Stimulated activated CD4-positive, alpha-beta T cell treated with anti-CD3 and anti-CD28 coated beads, Interleukin-1b, Interleukin-23, amount 100 ng/mL, for 24 hours (primary cell): ENCODE results near the gene PI4KB.

Source experiments
- DNase-seq, 4 experiments: peaks; one replicate each; pipeline ENCODE4 v3.0.0-alpha.2; 2020; ENCODE audit warnings: low read depth in 4 of 4, low spot score in 1 of 4

The PI4KB gene

GRCh38 chr1:151346082-151346768, 19.0 kb upstream of the PI4KB start:
- no peak for DNase-seq

GRCh38 chr1:151344291-151344690, 17.1 kb upstream of the PI4KB start:
- no peak for DNase-seq

GRCh38 chr1:151343587-151343986, 16.4 kb upstream of the PI4KB start:
- DNase-seq = no peak

DNA sequence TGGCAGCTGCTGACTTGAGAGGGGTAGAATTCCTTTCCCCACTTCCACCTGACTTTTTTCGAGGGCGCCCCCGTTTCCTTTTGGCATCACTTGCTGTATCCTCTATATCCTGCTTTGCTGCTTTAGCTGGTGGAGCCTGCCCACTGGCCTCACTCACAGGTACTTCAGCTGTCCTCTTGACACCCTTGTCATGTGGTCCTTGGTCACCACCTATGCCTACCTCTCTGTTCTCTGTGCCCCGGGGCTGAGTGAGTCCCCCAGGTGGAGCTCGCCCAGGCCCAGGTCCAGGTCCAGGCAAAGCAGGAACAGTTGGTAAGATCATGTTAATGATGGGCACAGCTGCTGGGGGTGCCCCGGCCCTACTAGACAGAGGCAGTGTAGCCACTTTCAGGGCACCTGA, 15.4 kb upstream of the PI4KB start:
- DNase-seq = no peak

DNA sequence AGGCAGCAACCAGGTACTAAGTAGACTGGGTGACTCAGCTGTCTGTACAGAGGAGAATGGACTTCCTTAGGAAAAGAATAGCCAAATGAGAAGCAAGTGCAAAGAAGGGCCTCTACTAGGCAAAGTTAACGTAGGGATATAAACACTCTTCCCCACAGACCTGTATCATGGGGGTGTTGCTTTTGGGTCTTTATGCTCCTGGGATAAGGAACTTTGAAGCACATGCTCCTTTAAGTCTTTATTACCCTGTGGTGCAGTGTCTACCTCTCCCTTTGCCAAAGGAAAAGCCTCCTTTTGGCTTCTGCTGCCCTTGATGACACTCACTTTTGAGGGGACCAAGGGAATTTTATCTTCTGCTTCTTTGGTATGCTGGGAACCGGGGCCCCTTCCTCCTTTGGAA, 14.8 kb upstream of the PI4KB start:
- no peak for DNase-seq

DNA sequence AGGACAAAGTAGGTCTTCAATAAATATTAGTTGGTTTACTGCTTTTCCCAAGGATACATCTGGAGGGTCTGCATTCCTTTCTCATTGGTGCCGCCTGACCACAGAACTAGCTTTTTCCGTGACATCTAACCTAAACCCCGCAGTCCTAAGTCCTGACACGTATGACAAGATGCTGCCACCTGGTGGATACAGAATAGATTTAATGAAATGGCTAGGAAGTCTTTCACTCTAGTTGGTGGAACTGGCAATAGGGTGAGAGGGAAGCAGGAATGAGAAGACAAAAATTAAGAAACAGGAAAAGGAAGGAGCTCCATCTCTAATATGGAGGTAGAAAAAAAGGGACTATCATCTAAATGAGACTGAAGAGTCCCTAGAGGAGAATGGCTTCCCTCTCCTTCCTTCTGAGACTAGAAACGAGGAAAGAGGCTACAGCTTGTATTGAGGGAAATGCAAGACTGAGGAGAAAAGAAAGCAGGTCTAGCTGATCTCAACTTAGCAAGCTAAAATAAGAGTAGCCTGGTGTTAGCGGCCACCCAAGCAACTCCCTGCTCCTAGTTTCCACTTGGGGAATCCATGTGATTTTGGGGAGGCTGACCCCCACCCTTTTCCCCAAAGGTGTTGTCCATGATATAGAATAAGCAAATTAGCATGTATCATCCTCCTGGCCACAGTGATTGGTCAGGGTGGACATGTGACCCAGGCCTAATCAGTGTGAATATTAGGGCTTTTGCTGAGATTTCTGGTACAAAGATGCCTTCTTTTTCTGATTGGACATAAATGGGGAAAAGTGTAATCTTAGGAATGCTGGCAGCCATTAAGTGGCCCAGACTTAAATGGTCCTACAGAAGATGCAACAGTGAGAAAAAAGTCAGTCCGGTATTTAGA, 13.9 kb upstream of the PI4KB start:
- peak in 1 of 4 experiments; percentile 17 for DNase-seq

DNA sequence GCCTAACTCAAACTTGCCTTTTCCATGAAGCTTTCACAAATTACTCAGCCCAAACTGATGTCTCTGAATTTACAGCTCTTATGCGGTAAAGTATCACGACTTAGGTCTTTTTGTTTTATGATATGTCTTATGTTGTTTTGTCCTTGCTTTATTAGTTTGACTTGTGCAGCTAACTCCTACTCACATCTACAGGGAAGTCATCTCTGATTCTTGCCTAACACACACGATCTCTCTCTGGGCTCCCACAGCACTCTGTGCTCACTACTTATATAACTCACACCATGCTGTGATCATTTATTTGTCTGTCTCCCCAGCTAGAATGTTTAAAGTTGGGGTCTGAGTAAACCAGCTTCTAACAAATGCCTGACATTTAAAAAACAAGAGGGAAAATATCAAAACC, 9.3 kb upstream of the PI4KB start:
- DNase-seq = no peak

- no peak for DNase-seq
Observed at GRCh38 chr1:151334822-151335221, 7.6 kb upstream of the PI4KB start.

DNA sequence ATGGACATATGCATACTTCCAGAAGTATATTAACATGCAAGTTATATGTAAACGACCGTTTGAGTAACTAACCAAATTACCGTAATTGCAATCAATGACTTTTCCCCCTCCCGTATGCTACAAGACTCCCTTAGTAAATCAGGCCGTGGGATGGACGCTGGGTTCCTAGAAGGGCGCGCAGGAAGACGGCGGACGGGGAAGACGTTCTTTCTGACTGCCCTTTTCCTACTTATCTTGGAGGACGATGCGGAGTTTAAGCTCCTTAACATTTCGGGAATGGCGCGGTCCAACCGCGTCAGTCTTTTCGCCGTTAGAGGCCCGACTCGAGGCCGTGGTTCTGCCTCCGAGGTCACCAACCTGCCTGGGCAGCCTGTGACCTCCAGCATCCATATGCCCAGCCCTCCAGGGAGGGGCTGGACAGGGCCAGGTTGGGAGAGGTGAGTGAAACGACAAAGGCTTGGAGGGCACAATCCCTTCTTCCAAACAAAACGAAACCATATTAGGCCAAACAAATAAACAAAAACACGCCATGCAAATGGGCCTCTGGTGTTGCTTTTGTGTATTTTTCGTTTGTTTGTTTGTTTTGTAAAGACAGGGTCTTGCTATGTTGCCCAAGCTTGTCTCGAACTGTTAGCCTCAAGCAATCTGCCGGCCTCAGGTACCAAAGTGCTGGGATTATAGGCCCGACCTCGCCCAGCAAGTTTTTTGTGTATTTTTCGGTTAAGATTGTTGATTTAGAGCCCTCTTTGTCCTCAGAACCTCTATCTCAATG, 873 bp upstream of the PI4KB start:
- no peak for DNase-seq

DNA sequence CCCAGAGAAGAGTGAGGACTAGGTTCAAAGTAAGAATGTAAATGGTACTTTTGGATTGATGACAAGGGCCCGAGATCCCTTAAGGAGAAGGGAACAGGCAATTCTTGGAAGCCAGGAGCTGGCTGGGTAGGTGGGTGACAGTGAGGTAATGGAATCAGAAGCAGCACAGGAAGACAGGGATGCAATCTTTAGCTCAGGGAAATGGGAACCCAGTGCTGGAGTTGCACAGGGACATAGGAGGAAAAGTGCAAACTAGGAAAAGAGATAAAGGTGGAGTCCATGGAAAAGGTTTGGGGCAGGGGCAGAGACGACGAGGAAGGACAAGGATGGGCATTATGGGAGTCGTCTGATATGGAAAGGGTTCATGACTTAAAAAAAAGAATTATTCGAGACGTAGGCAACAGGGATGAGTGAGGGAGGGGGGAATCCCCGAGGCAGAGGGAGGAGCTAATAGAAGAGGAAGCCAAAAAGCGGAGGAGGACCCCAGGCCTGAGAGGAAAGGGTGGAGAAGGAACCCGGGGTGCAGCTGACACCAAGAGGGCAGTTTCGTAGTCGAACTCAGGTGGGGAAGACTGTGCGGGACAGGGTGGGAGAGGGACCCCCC, 495 bp downstream of the PI4KB start:
- peak in 2 of 4 experiments; percentile 32 to 47 for DNase-seq

GRCh38 chr1:151325646-151326429, 1.4 kb downstream of the PI4KB start:
- no peak for DNase-seq

- DNase-seq = no peak
Observed at GRCh38 chr1:151325231-151325630, 2.0 kb downstream of the PI4KB start.

- no peak for DNase-seq
Observed at GRCh38 chr1:151324390-151324930, 2.8 kb downstream of the PI4KB start.

GRCh38 chr1:151318975-151319374, 8.2 kb downstream of the PI4KB start:
- no peak for DNase-seq

GRCh38 chr1:151315565-151316235, 11.5 kb downstream of the PI4KB start:
- DNase-seq = no peak

- DNase-seq = no peak
Observed at GRCh38 chr1:151314137-151314875, 12.9 kb downstream of the PI4KB start.

DNA sequence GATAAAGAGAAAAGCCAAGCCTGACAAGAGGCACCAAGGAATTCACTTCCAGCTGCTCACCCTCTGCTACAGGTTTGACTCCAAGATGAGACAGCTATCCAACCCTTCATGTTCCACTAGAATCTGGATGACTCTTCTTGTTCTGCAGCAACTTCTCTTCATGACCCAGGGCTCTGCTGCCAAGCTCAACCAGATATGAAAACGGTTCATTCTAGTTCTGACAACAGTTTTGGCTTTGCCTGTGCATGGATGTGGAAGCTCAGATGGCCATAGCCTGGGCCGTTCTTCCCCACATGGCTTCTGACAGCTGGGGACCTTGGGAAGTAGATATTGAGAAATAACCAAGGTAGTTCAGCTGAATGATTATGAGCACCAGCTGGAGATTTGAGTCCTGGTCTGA, 13.7 kb downstream of the PI4KB start:
- DNase-seq = no peak

DNA sequence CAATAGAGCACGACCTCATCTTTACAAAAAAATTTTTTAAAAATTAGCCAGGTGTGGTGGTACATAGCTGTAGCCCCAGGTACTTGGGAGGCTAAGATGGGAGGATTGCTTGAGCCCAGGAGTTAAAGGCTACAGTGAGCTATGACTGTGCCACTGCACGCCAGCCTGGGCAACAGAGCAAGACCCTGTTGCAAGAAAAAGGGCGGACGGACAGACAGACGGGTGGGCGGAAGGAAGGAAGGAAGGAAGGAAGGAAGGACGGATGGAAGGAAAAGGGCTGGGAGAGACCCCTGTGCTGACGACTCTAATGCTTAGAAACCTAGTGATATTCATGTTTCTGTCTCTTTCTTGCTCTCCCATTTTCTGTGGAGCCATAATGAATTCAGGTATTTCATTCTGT, 14.4 kb downstream of the PI4KB start:
- DNase-seq = no peak

DNA sequence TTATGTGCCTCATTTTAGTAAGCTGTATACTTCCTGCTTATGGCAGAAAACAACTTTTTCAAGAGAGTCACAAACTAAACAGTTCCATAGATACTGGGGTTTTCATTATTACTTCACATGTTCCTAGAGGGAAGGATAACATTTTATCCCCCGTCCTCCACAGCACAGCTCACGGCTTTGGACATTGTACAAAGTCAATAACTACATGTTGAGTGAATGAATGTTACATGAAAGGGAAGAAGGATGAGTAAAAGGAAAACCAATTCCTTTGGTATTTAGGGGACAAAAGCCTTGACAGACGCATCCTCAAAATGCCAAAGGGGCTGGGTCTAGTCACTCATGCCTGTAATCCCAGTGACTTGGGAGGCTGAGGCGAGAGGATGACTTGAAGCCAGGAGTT, 14.8 kb downstream of the PI4KB start:
- no peak for DNase-seq
